NCI-H2196 (cell line): ENCODE results near the gene MPPE1.

Experiments
- DNase-seq: peaks from one replicate; lab custom pipeline; 2025; ENCODE audit not compliant: unreplicated experiment; lab: John Stamatoyannopoulos, UW

Gene MPPE1

DNA sequence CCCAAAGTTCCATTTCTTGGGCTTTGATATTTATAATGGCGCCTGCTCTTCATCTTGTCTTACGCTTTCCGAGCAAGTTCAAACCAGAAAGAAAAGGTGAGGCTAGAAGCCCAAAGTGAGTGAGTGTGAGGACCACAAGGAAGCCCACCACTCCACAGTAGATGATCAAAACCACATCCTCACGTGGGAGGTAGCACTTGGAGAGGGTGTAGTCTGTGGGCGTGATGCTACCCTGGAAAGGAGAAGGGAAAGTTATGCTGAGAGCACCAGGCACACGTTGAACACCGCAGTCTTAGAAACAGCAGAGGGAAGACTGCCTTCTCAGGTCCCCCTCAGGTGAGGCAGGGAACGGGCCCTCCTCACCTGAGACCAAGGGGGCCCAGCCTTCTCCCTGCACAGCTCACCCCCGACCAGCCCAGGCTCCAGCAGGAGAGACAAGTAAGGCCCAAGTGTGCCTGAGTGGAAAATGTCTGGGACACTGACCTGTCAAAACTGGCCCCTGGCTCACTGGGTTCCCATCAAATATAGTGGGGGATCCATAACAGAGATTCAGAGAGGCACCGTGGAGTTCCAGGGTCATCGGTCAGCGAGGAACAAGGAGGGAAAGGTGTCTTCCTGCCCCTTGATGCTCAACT, 23.6 kb downstream of the MPPE1 start:
- no peak for DNase-seq

- DNase-seq, result no peak
Observed at GRCh38 chr18:11883153-11883552, 25.0 kb downstream of the MPPE1 start.

GRCh38 chr18:11882636-11883035, 25.5 kb downstream of the MPPE1 start:
- DNase-seq, result no peak

- DNase-seq, result no peak
Observed at GRCh38 chr18:11880586-11881304, 27.4 kb downstream of the MPPE1 start.

- no peak for DNase-seq
Observed at GRCh38 chr18:11877497-11878135, 30.5 kb downstream of the MPPE1 start.

- no peak for DNase-seq
Observed at GRCh38 chr18:11874676-11875075, 33.4 kb downstream of the MPPE1 start.

- no peak for DNase-seq
Observed at GRCh38 chr18:11873670-11874340, 34.3 kb downstream of the MPPE1 start.

GRCh38 chr18:11872479-11873136, 35.5 kb downstream of the MPPE1 start:
- DNase-seq, result peak; percentile 52

DNA sequence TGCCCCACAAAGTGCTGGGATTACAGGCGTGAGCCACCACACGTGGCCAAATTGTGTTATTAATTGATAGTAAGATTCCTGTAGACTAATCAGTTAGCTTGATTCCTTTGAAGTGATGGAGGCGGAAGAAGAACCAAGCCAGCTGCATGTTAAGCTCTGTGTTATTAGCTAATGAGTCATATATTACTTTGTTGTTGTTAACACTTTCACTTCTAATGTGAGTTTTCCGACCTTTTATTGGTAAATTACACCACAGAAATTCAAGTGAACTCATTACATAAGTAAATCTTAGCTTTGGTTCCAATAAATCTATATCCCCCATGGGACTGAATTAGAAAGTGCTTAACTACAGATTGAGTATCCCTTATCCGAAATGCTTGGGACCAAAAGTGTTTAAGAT, 36.6 kb downstream of the MPPE1 start:
- no peak for DNase-seq

DNA sequence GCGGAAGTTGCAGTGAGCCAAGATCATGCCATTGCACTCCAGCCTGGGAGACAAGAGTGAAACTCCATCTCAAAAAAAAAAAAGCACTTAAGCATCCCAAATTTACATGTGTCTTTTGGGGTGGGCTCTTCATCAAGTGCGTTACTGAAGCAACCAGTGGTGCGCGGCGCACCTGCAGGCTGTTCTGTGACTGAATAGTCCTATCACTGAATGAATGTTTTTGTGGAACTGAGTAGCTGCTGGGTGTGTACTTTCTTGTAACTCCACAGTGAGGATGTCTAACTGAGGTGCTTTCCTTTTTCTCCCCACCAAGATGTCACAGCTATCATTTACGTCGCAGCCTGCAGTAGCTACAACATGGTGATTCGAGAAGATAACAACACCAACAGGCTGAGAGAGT, 39.9 kb downstream of the MPPE1 start:
- no peak for DNase-seq

DNA sequence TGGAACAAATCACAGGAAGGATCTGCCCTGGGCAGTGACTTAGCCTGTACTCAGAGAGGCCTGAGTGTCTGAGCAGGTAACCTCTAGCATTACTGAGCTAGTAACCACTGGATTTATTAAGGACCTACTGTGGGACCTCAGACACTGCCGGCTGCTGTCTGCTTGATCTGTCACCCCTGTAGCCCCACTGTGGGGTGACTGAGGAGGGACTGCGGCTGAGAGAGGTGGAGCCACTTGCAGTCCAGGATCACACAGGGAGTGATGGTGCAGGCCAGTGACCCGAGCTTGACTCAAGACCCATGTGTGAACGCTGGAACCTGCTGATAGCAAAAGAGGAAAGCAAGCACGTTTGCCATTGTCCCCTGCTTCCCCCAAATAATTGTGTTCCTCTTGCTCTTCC, 41.4 kb downstream of the MPPE1 start:
- DNase-seq, result no peak

DNA sequence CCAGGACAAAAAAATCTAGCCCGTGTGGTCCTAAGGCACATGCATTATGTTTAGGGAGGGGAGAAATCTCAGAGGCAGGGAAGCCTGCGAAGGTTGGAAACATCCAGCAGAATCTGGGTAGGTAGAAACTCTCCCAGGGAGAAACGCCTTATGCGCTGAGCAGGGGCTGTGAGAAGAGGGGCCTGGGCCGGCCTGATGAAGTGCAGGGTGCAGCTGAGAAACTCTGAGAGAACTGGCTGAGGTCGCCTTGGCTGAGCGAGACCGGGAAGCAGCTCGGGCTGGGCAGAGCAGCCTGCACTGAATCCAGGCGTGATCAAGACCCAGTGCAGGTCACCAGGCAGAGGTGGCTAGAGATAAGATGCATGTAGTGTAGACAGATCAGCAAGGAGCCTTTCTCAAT, 41.8 kb downstream of the MPPE1 start:
- DNase-seq, result no peak

DNA sequence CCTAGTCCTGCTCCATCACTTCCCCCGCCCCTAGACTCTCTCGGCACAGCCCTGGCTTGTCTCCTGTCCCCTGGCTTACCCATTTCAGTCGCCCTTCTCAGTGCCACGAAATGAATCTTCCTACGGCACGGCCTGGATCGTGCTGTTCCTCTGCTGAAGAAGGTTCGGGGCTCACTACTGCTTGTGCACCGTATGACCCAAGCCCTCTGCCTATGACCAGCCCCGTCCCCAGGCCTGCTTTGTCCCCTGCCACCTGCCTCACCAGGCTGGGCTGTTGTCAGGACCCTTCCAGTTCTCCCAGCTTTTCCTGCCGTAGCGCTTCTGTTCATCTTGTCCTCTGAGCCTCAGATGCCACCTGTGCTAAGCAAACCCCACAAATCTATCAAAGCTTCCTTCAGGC, 43.0 kb downstream of the MPPE1 start:
- DNase-seq, result no peak

GRCh38 chr18:11864471-11864870, 43.6 kb downstream of the MPPE1 start:
- no peak for DNase-seq

- DNase-seq, result no peak
Observed at GRCh38 chr18:11862468-11863137, 45.5 kb downstream of the MPPE1 start.

DNA sequence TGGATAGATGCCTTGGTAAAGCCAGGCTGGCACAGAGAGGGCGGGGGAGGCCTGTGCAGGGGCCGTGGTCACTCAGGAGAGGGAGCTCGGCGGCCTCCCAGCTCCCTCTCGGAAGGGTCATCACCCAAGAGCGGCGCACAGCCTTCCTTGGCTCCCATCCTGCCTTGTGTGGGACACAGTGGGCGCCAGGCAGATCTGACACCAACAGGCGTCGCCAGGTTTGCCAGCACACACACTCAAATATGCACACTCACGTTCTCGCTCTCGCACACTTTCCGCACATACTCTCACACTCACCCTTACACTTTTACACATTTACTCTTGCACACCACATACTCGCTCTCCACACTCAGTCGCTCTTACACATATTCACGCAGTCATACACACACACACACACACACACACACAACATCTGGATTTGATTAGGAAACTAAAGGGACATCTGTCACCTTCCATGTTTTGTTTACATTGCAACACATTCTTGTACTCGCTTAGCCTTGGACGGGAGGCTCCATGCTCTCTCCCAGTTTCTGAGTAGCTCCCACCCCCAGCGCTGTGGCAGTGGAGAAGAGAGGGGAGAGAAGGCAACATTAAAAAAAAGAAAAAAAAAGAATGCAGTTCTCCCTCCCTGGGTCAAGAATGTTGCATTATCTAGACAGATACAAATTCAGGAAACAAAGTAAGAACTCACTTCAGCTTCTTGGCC, 46.4 kb downstream of the MPPE1 start:
- DNase-seq, result no peak

- no peak for DNase-seq
Observed at GRCh38 chr18:11860594-11861450, 47.3 kb downstream of the MPPE1 start.

DNA sequence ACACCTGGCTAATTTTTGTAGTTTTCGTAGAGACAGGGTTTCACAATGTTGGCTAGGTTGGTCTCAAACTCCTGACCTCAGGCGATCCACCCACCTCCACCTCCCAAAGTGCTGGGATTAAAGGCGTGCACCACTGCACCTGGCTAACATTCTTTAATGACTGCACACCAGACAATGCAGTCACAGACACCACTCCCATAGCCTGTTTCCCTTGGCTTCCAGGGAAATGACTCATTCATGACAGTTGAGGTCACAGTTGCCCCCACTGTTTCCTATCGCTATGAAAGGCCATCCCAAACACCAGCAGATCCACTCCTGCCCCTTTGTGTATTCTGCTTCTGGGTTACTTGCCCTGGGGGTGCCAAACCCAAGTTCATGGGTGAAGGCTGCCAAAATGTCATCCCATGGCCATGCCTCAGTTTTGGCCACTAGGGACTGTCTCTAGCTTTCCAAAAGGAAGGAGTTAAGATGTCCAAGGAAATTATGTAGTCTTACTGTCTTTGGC, 48.2 kb downstream of the MPPE1 start:
- no peak for DNase-seq

- DNase-seq, result no peak
Observed at GRCh38 chr18:11859282-11859830, 48.8 kb downstream of the MPPE1 start.
